Loucy (cell line): ENCODE results near the gene TICAM2.

ENCODE experiments used
- H2AFZ ChIP-seq: fragments of 200-600 bp; sonication (generic); 2 replicates; pipeline ENCODE4 v1.6.0; 2016; ENCODE audit warnings: antibody characterized with exemption, mild to moderate bottlenecking, low read length, moderate library complexity
- H3F3A ChIP-seq: fragments of 200-600 bp; 2 replicates; pipeline ENCODE4 v1.6.0; 2016; ENCODE audit warnings: antibody characterized with exemption, low read depth, mild to moderate bottlenecking
- H3K27me3 ChIP-seq: fragments of 200-600 bp; sonication (generic); 2 replicates; pipeline ENCODE4 v1.6.1; 2014; ENCODE audit warnings: low read length, mild to moderate bottlenecking; ENCODE audit not compliant: insufficient read depth, poor library complexity, severe bottlenecking
- H3K36me3 ChIP-seq: fragments of 200-600 bp; sonication (generic); 2 replicates; pipeline ENCODE4 v1.6.1; 2016; ENCODE audit warnings: low read length; ENCODE audit not compliant: insufficient read depth
- H3K4me1 ChIP-seq: fragments of 200-600 bp; sonication (generic); 2 replicates; pipeline ENCODE4 v1.5.1; 2014; ENCODE audit warnings: low read length, mild to moderate bottlenecking; ENCODE audit not compliant: insufficient read depth, poor library complexity, severe bottlenecking
- H3K4me2 ChIP-seq: fragments of 200-600 bp; sonication (generic); 2 replicates; pipeline ENCODE4 v1.6.0; 2014; ENCODE audit warnings: antibody characterized with exemption, low read length, low read depth, mild to moderate bottlenecking; ENCODE audit not compliant: poor library complexity, severe bottlenecking
- H3K4me3 ChIP-seq: fragments of 200-600 bp; sonication (generic); 2 replicates; pipeline ENCODE4 v1.5.1; 2014; ENCODE audit warnings: low read length, mild to moderate bottlenecking, mixed read lengths; ENCODE audit not compliant: poor library complexity, severe bottlenecking
- H3K79me2 ChIP-seq: fragments of 200-600 bp; sonication (generic); 2 replicates; pipeline ENCODE4 v1.6.1; 2014; ENCODE audit warnings: low read length; ENCODE audit not compliant: insufficient read depth
- H3K9ac ChIP-seq: fragments of 200-600 bp; sonication (generic); 2 replicates; pipeline ENCODE4 v1.6.0; 2014; ENCODE audit warnings: mild to moderate bottlenecking, low read depth, low read length, moderate library complexity; ENCODE audit not compliant: poor library complexity, severe bottlenecking
- H3K9me2 ChIP-seq: fragments of 200-600 bp; sonication (generic); replicated peaks from 2 replicates; pipeline ENCODE4 v1.6.1; 2016; ENCODE audit warnings: low read depth, low read length, mixed read lengths
- H3K9me3 ChIP-seq: fragments of 200-600 bp; sonication (generic); 2 replicates; pipeline ENCODE4 v1.6.1; 2014; ENCODE audit warnings: mild to moderate bottlenecking, antibody characterized with exemption, low read length, low read depth; ENCODE audit not compliant: insufficient read depth
- H4K20me1 ChIP-seq: fragments of 200-600 bp; sonication (generic); 2 replicates; pipeline ENCODE4 v1.6.0; 2014; ENCODE audit warnings: antibody characterized with exemption, low read length, mild to moderate bottlenecking; ENCODE audit not compliant: insufficient read depth, poor library complexity, severe bottlenecking
- EZH2phosphoT487 ChIP-seq: fragments of 200-600 bp; IDR thresholded peaks from 2 replicates; pipeline ENCODE4 v1.6.1; 2018; ENCODE audit warnings: antibody characterized with exemption, mild to moderate bottlenecking, moderate library complexity, borderline replicate concordance
- TF ChIP-seq, protein P1 (sequence below): fragments of 200-600 bp; sonication (generic); conservative IDR thresholded peaks from 2 replicates; pipeline ENCODE4 v1.5.1; 2014; ENCODE audit warnings: mild to moderate bottlenecking, antibody characterized with exemption, low read length

Gene TICAM2

DNA sequence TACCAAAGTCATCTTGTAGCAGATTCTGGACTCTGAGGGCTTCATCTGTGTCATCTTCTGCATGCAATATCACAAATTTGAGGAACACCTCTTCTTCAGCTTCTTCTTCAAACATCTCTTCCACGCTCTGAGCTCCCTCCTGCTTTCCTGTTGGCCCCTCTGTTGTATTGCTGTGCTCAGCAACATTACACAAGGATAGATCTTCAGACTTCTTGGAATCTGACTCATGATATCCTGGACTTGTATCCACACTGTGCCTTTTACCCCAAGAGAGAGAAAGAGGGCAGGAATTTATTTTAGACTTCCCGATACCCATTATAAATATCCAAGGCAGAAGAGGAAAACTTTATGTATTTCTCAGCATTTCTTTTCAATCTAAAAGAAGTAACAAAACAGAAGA, 21.3 kb downstream of the TICAM2 start:
- Histone ChIP-seq H3K9me2 (no peaks in the 10 kb centered on the region), H4K20me1 (no peaks in the 10 kb centered on the region), H3K36me3 (no peaks in the 10 kb centered on the region), H3K4me3 (no peak overlapping the region), H3K9ac (no peak overlapping the region), H3K4me2 (no peak overlapping the region), H3K79me2 (no peaks in the 10 kb centered on the region), H2AFZ (no peak overlapping the region), H3K4me1 (no peaks in the 10 kb centered on the region), H3K9me3 (no peaks in the 10 kb centered on the region), H3K27me3 (no peaks in the 10 kb centered on the region), H3F3A (no peaks in the 10 kb centered on the region)
- no peak for TF ChIP-seq EZH2phosphoT487
- TF ChIP-seq, protein P1, sequence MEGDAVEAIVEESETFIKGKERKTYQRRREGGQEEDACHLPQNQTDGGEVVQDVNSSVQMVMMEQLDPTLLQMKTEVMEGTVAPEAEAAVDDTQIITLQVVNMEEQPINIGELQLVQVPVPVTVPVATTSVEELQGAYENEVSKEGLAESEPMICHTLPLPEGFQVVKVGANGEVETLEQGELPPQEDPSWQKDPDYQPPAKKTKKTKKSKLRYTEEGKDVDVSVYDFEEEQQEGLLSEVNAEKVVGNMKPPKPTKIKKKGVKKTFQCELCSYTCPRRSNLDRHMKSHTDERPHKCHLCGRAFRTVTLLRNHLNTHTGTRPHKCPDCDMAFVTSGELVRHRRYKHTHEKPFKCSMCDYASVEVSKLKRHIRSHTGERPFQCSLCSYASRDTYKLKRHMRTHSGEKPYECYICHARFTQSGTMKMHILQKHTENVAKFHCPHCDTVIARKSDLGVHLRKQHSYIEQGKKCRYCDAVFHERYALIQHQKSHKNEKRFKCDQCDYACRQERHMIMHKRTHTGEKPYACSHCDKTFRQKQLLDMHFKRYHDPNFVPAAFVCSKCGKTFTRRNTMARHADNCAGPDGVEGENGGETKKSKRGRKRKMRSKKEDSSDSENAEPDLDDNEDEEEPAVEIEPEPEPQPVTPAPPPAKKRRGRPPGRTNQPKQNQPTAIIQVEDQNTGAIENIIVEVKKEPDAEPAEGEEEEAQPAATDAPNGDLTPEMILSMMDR = no peak

DNA sequence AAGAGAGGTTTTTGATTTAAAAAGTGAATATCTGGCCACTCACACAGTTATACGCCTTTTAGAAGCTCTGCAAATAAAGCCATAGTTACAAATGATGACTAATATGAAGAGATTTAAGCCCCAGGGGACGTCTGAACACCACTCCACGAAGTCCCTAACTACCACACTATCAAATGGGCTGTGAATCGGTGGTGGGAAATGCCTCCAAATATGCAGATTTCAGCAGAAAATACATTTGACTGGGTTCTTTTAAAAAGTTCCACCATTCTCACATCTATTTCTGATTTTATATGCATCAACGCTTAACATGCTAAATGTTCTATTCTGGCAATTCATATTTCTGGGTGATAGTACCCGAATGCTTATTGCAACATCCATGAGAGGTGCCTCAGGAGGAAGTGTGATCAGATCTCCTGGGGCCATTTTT, 22.5 kb downstream of the TICAM2 start:
- H3K4me2 ChIP-seq = no peak overlapping the region
- H3K9ac ChIP-seq = no peak overlapping the region
- no peaks in the 10 kb centered on the region for H3K9me3 ChIP-seq
- no peak overlapping the region for H3K4me3 ChIP-seq
- TF ChIP-seq, protein P1 = no peak
- no peak for TF ChIP-seq EZH2phosphoT487
- no peaks in the 10 kb centered on the region for H3K4me1 ChIP-seq
- no peak overlapping the region for H2AFZ ChIP-seq
- no peaks in the 10 kb centered on the region for H3K79me2 ChIP-seq
- H3K36me3 ChIP-seq = no peaks in the 10 kb centered on the region
- no peaks in the 10 kb centered on the region for H3K9me2 ChIP-seq
- no peaks in the 10 kb centered on the region for H3K27me3 ChIP-seq
- no peaks in the 10 kb centered on the region for H3F3A ChIP-seq
- no peaks in the 10 kb centered on the region for H4K20me1 ChIP-seq

DNA sequence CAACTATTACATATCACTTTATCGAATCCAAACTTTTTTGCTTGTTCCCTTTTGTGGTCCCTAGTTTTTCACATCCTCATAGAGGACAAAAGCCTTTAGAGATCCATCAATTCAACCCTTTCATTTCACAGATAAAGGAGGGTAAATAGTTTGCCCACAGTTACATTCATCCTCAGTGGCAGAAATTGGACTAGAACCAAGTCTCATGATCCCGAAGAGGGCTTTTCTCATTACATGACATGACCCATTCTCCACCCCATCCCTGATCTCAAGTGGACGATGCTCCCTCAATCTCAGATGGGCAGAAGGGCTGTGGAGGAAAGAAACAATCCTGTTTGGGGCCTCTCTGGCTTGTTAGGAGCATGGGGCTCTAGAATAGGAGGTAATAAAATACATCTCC, 23.1 kb downstream of the TICAM2 start:
- Histone ChIP-seq H3K9ac (no peak overlapping the region), H3K4me2 (no peak overlapping the region)

More for the DNA sequence above, 23.1 kb downstream of the TICAM2 start:
- Histone ChIP-seq H3K9me3 (no peaks in the 10 kb centered on the region), H3K4me1 (no peaks in the 10 kb centered on the region), H3K36me3 (no peaks in the 10 kb centered on the region), H3K9me2 (no peaks in the 10 kb centered on the region), H2AFZ (no peak overlapping the region), H3K4me3 (no peak overlapping the region), H3K79me2 (no peaks in the 10 kb centered on the region), H3F3A (no peaks in the 10 kb centered on the region), H4K20me1 (no peaks in the 10 kb centered on the region), H3K27me3 (no peaks in the 10 kb centered on the region)
- TF ChIP-seq, protein P1 = no peak
- TF ChIP-seq EZH2phosphoT487 = no peak
